Ovary (tissue), 3 donors: Measurements from ENCODE around the gene SNAPC5.

Experiments
- CTCF ChIP-seq, 3 donors: fragments of 450-650 bp in 2 of 3; fragments of 200-600 bp in 1 of 3; IDR thresholded peaks; one replicate each; pipeline versions ENCODE4 v1.5.1 to v1.8.0; 2016 to 2022; ENCODE audit warnings: antibody characterized with exemption in 3 of 3, mild to moderate bottlenecking in 1 of 3
- POLR2A ChIP-seq: fragments of 450-650 bp; IDR thresholded peaks from one replicate; pipeline ENCODE4 v1.6.1; 2017; ENCODE audit warnings: antibody characterized with exemption, mild to moderate bottlenecking, moderate library complexity
- donor health status: DM: no; HTN: no; CAD: no.

GRCh38 chr15:66459818-66460615 is 37.5 kb downstream of the SNAPC5 start:
- TF ChIP-seq POLR2A (no peak), CTCF (IDR thresholded peaks at IDR 0.05) (no peak)
